ENCODE measurements around the gene ABCF1. TPM values are rescaled to one million over a fixed set of nuclear protein-coding genes. Genes with fewer than 3 reads are reported as not detected.
A peak's percentile ranks its signal among the peaks of the same experiment; 100 is the strongest.

ABCF1 gene
- total RNA-seq, 4 donors from 2014 or later = 41.7 to 46.4 (median 45.0) TPM

- peak overlapping the region; percentile 98 for H3K27ac ChIP-seq
- under 1% methylated on average over 10 of the region's 10 CpGs for WGBS
- H3K9me3 ChIP-seq = no peaks in the 10 kb centered on the region
- H3K4me1 ChIP-seq = peaks cover 56% of the 10 kb centered on the region
- H3K27me3 ChIP-seq = no peaks in the 10 kb centered on the region
- peaks cover 20% of the 10 kb centered on the region for H3K36me3 ChIP-seq
- TF ChIP-seq POLR2AphosphoS5 (IDR thresholded peaks at IDR 0.05) = peak in 2 of 3 donors; percentile 30 to 76
- TF ChIP-seq POLR2A (IDR thresholded peaks at IDR 0.05) = peak in 1 of 2 donors; percentile 7
- TF ChIP-seq CTCF (IDR thresholded peaks at IDR 0.05) = no peak
- TF ChIP-seq EP300 (IDR thresholded peaks at IDR 0.05) = no peak
- DNase-seq (ENCODE audit: low spot score in 2 of 2) = no peak
- H3K4me3 ChIP-seq = peak overlapping the region; percentile 90
These were observed 44.1 kb downstream of the ABCF1 start for GRCh38 chr6:30615219-30615957.

GRCh38 chr6:30615958-30616810 lies 44.9 kb downstream of the ABCF1 start:
- Histone ChIP-seq H3K4me3 (peak overlapping the region; percentile 90), H3K4me1 (peaks cover 51% of the 10 kb centered on the region), H3K36me3 (peaks cover 28% of the 10 kb centered on the region), H3K9me3 (no peaks in the 10 kb centered on the region), H3K27me3 (no peaks in the 10 kb centered on the region), H3K27ac (peak overlapping the region; percentile 98)
- TF ChIP-seq EP300 (IDR thresholded peaks at IDR 0.05) (no peak), POLR2AphosphoS5 (IDR thresholded peaks at IDR 0.05) (peak in 1 of 3 donors; percentile 57), POLR2A (IDR thresholded peaks at IDR 0.05) (peak in 1 of 2 donors; percentile 4)
- WGBS = under 1% methylated on average over 10 of the region's 10 CpGs
- no peak for DNase-seq (ENCODE audit: low spot score in 2 of 2)

- no peak for TF ChIP-seq CTCF (IDR thresholded peaks at IDR 0.05)
- peak; percentile 99 to 100 for TF ChIP-seq POLR2A (IDR thresholded peaks at IDR 0.05)
- TF ChIP-seq POLR2AphosphoS5 (IDR thresholded peaks at IDR 0.05) = peak; percentile 100
- TF ChIP-seq EP300 (IDR thresholded peaks at IDR 0.05) = no peak
- DNase-seq (ENCODE audit: low spot score in 2 of 2) = peak; percentile 99
- Histone ChIP-seq H3K9me3 (no peaks in the 10 kb centered on the region), H3K4me3 (peak within 1 kb of the TSS; percentile 90), H3K27ac (peak within 1 kb of the TSS; percentile 98), H3K27me3 (no peaks in the 10 kb centered on the region), H3K36me3 (peaks cover 36% of the 10 kb centered on the region), H3K4me1 (peaks cover 43% of the 10 kb centered on the region)
- WGBS = under 1% methylated on average over 40 of the region's 40 CpGs
These were observed 45.7 kb downstream of the ABCF1 start, which contains the start of gene PPP1R10 for GRCh38 chr6:30616811-30617564. Gene PPP1R10, minus strand, starts transcription at chr6:30617243. Its CDS starts 7,299 bp downstream, at chr6:30609944.

GRCh38 chr6:30617565-30618269 lies 46.5 kb downstream of the ABCF1 start, which contains the start of gene MRPS18B:
Gene MRPS18B, plus strand, starts transcription at chr6:30617840. Its CDS starts 26 bp downstream, at chr6:30617866.
- under 1% methylated on average over 34 of the region's 34 CpGs for WGBS
- peak; percentile 99 for DNase-seq (ENCODE audit: low spot score in 2 of 2)
- Histone ChIP-seq H3K4me1 (peaks cover 36% of the 10 kb centered on the region), H3K27ac (peak within 1 kb of the TSS; percentile 98), H3K4me3 (peak within 1 kb of the TSS; percentile 90), H3K27me3 (no peaks in the 10 kb centered on the region), H3K36me3 (peaks cover 43% of the 10 kb centered on the region), H3K9me3 (no peaks in the 10 kb centered on the region)
- no peak for TF ChIP-seq CTCF (IDR thresholded peaks at IDR 0.05)
- TF ChIP-seq POLR2AphosphoS5 (IDR thresholded peaks at IDR 0.05) = peak; percentile 75 to 91 (median 88)
- TF ChIP-seq POLR2A (IDR thresholded peaks at IDR 0.05) = peak; percentile 82 to 95

All from suprapubic skin (tissue), 4 donors.